ENCODE results near the gene MRPL44.
"Not testable (repeated sequence)": the region's sequence is repeated elsewhere in the genome, so short reads cannot be mapped to it uniquely, and the experiment has no call there.

The MRPL44 gene

GRCh38 chr2:223973606-223974005 is 16.3 kb downstream of the MRPL44 start:
- DNase-seq: no peak

DNA sequence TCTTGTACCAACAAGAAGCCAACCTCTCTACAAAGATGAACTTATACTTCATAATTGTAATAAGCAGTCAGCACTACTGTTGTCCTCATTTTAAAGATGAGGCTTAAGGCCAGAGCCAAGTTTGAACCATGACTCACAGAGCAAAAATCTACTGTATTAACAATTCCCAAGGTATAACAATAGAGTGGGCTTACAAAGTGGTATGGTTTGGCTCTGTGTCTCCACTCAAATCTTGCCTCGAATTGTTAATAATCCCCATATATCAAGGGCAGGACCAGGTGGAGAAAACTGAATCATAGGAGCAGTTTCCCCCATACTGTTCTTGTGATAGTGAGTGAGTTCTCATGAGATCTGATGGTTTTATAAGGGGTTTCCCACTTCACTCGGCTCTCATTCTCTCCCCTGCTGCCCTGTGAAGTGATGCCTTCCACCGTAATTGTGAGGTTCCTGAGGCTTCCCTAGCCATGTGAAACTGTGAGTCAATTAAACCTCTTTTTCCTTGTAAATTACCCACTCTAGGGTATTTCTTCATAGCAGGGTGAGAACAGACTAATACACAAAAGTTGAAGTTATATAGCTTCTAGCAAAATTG is 19.5 kb downstream of the MRPL44 start:
- no peak for DNase-seq

DNA sequence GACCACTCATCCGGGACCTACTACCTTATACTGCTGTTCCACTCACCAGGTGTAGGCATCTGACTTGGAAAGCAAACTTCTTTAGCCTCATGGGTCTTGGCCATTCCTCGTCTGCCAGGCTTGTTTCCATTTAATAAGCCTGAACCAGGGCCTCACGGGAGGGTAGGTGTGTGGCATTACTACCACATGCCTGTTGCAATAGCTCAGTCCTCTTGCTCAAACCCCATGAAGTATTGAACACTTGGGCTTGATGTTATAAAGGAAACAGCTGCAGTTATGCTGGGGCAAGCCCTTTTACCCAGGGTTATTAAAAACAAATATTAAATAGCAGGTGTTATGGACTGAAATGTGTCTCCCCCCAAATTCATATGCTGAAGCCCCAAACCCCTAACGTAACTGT is 21.2 kb downstream of the MRPL44 start:
- no peak for DNase-seq

- no peak for DNase-seq
Measured at GRCh38 chr2:223979730-223980396, 22.6 kb downstream of the MRPL44 start.

DNA sequence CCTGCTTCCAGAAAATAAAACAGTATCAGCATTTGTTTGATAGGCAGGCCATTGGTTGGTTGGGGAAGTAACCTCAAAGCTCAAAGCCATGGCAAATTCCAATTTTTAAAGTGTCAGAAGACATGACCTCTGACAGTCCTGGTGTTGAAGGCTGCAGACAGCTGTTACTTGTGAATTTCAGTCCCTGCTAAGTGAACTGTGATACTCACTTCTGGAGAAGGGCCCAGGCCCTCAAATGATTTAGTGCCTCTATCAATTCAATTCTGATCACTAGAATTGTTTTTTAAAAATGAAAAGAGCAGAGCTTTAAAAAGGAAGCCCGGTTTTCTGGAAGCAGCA is 23.1 kb downstream of the MRPL44 start:
- DNase-seq: no peak

DNA sequence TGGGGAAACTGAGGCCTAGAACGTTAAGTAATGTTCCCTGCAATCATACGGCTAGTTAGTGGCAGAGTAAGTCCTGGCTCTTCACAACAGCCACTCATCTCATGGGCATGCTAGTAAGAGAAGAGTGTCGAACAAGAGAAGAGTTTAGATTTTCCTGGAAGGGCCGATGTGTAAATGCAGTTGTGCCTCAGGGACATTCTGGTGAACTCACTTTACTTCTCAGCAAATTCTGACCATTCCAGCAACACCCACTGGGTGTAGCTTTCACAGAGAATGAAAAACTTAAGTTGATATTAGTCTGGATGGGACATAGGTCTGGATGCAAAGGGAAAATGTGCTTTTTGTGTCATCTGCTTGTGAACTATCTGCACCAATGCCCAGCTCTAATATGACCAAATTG is 23.5 kb downstream of the MRPL44 start:
- no peak for DNase-seq

GRCh38 chr2:223981241-223981640 is 24.0 kb downstream of the MRPL44 start:
- DNase-seq: no peak

GRCh38 chr2:223989206-223989855 is 32.1 kb downstream of the MRPL44 start:
- DNase-seq: no peak

GRCh38 chr2:223989856-223990232 is 32.6 kb downstream of the MRPL44 start:
- no peak for DNase-seq

DNA sequence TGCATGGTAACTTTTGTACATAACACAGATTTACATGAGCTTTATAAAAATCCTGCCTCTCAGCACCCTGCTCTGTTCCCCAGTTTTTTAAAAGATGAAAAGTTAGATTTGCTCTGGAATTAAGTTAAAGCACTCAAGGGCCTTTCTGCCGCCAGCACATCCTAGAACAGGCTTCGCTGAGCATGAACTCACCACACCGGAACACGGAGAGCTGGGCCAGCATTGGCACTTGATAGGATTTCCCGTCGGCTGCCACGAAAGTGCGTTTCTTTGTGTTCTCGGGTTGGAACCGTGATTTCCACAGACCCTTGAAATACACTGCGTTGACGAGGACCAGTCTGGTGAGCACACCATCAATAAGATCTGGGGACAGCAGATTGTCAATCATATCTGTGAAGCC is 34.3 kb downstream of the MRPL44 start:
- no peak for DNase-seq

- DNase-seq: peak; percentile 70
Measured at GRCh38 chr2:223993634-223994232, 36.5 kb downstream of the MRPL44 start.

DNA sequence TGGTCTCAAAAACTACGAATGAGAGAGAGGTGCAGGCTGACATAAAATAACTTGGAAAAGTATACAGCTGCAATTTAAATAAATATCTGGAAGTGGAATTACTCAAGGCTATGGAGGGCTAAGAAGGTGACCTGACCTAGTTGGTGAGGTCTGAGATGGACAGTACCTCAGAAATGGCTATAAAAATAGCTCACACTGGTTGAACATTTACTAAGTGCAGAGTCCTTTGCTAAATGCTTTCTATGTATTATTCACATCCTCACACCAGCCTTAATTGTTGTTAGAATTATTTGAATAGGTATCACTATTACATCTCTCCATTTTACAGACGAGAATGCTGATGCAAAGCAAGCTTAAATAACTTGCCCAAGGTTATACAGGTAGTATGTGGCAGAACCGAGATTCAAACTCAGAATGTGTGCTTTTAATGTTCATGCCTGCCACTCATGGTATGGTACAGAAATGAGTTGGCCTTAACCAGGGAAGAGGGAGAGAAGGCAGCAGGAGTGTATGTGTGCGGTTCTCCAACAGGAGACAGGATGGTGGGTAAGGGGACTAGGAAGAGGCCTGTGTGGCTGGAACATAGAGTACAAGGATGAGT is 37.4 kb downstream of the MRPL44 start:
- no peak for DNase-seq

DNA sequence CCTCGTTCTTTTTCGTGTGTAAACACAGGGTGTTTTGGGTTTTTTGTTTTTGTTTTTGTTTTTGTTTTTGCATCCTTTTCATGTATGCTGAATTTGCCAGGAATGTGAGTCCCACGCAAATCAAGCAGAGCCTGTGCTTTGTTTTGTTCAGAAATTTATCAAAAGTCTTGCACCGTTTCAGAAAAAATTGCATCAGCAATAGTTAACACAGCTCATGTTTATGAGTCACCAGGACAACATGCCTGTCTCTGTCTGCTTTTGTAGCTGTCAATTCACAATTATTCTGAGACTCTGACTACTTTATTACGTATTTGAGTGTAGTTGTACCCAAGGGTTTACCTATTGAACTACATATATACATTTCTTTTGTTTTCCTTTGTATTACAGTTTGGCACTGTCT is 38.3 kb downstream of the MRPL44 start:
- DNase-seq: peak; percentile 49

- DNase-seq: no peak
Measured at GRCh38 chr2:223996391-223996790, 39.1 kb downstream of the MRPL44 start.

- no peak for DNase-seq
Measured at GRCh38 chr2:223997938-223998337, 40.7 kb downstream of the MRPL44 start.

GRCh38 chr2:223998948-223999347 is 41.7 kb downstream of the MRPL44 start:
- DNase-seq: no peak

GRCh38 chr2:223999862-224000261 is 42.6 kb downstream of the MRPL44 start:
- DNase-seq: no peak

DNA sequence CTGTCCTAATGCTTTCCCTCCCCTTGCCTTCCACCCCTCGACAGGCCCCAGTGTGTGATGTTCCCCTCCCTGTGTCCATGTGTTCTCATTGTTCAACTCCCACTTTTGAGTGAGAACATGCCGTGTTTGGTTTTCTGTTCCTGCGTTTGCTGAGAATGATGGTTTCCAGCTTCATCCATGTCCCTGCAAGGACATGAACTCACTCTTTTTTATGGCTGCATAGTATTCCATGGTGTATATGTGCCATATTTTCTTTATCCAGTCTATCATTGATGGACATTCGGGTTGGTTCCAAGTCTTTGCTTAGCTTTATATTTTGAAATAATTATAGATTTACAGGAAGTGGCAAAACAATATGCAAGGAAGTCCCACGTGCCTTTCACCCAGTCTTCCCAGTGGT is 43.4 kb downstream of the MRPL44 start:
- DNase-seq: not testable (repeated sequence)

DNA sequence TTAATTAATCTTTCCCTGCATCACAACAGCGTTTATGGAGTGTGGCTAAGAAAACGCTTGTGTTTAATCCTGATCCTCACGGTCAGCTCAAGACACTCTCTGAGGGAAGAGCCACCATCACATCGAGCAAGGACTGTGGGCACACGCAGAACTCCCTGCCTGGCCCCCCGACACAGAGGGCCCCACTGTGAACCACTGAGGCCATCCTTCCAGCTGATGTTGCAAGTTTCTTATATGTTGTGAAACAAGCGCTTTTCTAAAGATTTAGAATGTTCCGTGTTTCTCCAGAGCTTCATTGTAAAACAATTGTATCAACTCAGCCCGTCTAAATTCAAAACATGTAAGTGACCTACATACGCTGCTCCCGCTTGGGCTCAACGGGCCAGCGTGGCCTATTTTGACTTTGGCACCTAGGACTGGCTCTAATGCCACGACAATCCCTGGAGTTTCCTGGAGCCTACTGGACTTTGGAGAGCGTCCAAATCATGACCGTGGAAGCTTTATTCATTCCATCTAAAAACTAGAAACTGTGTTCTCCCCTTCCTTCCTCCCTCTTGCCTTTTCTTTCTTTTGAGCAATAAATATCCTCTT is 46.9 kb downstream of the MRPL44 start:
- no peak for DNase-seq

GRCh38 chr2:224008702-224009261 is 51.5 kb downstream of the MRPL44 start:
- DNase-seq: no peak

GRCh38 chr2:224009605-224010315 is 52.5 kb downstream of the MRPL44 start:
- no peak for DNase-seq

GRCh38 chr2:224011837-224012236 is 54.6 kb downstream of the MRPL44 start:
- DNase-seq: no peak

All from inflammatory macrophage treated with lipopolysaccharide for 4 hours (primary cell).